HG02973 (cell line): ENCODE measurements around the gene ATRN.
"Not testable (repeated sequence)": the region's sequence is repeated elsewhere in the genome, so short reads cannot be mapped to it uniquely, and the experiment has no call there.

Source experiments
- ATAC-seq: cut with Tn5 transposase; IDR thresholded peaks from one replicate; pipeline ENCODE4 v1.9.1; 2021; ENCODE audit warnings: moderate library complexity; ENCODE audit not compliant: unreplicated experiment

Gene ATRN

DNA sequence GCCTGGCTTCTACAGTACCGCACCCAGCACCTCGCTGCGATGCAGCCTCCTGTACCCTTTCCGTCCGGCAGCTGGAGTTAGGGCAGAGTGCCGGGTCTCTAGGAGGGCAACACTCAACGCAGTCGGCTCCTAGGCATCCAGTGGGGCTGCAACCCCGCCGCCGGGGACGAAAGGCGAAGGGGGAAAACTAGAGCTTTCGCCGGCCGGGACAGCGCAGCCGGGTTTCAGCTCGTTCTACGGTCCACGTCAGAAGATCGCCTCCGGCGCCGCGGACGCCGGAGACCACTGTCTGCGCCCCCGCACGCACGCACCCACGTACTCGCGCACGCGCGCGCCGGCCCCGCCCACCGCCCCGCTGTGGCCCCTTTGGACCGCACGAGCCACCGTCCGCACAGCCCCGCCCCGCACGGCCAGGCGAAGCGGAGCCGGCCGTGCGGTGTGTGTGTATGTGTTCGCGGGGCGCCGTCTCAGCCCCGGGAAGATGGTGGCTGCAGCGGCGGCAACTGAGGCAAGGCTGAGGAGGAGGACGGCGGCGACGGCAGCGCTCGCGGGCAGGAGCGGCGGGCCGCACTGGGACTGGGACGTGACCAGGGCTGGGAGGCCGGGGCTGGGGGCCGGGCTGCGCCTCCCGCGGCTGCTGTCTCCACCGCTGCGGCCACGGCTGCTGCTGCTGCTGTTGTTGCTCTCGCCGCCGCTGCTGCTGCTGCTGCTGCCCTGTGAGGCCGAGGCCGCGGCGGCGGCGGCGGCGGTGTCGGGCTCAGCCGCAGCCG is at the start of gene ATRN:
TSS of gene ATRN (plus strand) at position 392 of the 770 bp plus-strand sequence. CDS start at position 482, 90 bp downstream.
- ATAC-seq, result peak; percentile 76

DNA sequence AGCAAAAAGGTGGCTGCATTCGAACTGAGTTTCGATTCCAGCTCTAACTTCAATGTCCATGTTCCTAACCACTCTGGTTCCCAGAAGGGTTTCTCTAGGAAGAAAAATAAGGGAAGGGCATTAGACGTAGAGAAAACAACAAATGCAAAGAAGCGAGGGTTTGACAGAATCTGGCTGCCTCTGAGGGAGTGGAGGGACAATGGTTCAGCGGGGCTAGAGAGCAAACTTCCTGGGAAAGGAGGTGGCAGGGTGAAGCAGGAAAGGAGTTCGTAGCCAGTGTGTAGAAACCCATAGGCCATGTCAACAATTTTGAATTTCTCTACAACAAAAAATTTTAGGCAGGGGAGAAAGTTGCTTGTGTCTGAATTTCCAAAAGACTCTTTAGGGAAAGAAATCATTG is 48.8 kb upstream of the ATRN start:
- ATAC-seq, result no peak

DNA sequence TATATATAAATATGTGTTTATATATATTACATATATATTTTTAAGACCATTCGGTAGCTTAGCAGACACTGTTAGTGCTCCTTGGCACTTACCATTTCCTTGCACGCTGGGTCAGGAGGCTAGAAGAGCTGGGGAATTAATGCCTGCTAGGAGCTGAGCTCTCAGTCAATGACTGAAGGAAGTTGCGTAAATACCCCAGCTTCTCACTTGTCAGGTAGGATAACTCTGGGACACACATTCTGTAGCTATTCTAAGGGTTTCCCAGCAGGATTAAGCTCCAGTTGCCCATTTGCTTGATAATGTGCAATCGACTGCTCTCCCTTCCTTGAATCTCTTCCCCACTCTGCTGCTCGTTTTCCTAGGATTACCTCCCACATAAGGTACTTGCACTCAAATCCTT is 47.7 kb upstream of the ATRN start:
- no peak for ATAC-seq

DNA sequence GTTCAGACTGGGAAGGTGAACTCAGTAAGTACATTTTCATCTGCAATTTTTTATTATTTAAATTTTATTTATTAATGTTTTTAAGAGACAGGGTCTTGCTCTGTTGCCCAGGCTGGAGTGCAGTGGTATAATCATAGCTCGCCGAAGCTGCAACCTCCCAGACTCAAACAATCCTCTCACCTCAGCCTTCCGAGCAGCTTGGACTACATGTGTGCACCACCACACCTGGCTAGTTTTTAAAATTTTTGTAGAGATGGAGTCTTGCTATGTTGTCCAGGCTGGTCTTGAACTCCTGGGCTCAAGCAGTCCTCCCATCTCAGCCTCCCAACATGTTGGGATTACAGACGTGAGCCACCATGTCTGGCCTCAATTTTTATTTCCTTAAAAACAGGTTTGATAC is 44.1 kb upstream of the ATRN start:
- not testable (repeated sequence) for ATAC-seq

DNA sequence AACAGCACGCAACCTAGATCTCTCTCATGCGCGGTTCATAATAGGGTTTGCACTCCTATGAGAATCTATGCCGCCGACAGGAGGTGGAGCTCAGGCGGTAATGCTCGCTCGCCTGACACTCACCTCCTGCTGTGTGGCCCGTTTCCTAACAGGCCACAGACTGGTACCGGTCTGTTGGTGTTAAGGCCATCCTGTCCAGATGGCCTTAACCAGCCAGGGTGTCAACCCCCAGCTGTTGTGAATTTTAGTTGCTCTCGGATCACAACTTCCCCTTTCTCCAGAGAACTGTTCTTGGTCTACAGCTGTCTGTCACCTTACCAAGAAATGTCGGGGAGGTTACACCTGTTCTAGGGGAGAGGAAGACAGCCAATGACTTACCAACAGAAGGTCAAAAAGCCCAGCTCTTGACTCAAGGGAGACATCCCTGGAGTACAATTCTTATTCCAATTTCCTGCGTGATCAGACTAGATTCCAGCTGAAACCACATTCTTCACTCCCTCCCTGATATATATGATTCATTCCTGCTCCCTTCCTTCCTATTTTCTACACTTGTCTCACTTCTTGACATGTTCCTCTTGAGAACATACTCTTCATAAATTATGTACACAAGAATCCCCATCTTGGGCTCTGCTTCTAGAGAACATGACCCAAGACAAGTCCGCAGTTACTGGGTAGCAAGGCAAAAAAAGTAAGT is 40.3 kb upstream of the ATRN start:
- ATAC-seq, result peak; percentile 87

DNA sequence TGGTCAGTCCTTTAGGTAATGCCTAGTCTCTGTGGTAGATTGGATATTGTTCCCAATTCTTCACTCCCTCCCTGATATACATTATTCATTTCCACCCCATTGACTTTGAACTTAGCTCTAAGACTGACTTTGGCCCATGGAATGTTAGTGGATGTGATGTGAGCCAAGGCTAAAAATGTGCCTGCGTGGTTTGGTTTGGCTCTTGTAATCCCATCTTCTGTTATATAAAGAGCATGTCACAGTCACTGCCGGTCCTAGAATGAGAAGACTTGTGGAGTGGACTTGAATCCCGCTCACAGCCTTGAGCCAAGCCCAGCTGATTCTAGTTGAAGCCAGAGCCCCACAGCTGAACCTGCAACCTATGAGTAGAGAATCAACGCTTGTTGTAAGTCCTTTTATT is 39.7 kb upstream of the ATRN start:
- ATAC-seq, result no peak

DNA sequence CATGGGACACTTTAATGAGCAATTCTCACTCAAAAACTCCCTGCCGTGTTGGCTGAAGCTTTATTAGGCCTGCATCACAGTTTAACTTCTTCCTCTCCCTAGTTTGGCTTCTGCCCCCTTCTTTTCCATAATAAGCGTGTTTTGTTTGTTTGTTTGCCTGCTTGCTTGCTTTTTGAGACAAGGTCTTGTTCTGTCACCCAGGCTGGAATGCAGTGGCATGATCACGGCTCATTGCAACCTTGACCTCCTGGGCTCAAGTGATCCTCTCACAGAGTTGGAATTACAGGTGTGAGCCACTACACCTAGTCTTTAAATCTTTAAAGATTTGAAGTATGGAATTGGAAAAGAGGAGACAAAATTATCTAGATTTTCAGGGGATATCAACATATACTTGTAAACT is 38.0 kb upstream of the ATRN start:
- ATAC-seq, result no peak

DNA sequence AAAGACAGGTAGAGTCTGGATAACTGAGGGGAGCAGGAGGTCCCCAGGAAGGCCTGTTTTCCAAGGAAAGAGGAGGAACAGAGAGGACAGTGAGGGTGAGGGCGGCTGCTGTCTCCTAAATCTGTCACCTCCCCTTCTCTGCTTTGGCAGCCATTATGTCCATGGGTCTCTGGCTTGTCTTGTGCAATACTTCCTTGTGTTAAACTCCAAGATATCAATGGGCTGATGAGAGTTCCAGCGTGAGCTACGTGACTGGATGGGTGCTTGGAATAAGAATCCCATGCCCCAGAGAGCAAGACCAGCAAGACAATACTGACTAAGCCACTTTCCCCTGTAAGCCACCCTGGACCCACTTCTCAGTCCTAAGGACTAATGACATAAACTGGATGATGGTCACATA is 37.1 kb upstream of the ATRN start:
- no peak for ATAC-seq

DNA sequence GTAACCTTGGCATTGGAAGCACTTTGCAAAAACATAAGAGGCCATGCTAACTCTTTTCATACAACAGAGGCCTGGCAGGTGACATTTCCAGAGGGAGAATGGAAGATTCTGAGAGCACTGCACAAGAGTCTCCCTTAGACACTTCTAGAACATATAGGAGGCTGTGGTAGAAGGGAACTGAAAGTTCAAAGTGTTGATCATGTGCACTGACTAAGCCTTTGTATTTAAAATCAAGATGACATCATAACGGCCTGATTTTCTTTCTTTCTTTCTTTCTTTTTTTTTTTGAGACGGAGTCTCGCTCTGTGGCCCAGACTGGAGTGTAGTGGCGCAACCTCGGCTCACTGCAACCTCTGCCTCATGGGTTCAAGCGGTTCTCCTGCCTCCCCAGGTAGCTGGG is 36.6 kb upstream of the ATRN start:
- ATAC-seq, result no peak

DNA sequence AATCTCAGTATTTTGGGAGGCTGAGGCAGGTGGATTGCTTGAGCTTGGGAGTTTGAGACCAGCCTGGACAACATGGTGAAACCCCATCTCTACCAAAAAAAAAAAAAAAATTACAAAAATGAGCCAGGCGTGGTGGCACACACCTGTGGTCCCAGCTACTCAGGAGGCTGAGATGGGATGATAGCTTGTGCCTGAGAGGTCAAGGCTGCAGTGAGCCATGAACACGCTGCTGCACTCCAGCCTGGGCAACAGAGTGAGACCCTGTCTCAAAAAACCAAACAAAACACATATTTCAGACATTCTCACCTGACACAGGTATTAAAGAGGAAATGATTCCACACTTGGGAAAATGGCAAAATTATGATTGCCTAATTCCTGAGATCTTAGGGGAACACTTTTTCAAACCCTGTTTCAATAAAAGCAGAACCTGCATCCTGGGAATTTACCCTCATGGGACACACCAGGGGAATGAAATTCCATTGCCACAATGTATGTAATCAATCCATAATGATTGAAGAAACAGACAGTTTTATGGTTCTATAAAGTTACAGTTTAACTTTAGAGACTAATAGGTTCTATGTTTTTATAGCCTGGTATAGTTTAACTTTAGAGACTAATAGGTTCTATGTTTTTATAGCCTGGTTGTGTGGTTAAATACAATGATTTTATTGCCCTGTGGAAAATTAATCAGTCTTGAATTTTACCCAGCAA is 33.8 kb upstream of the ATRN start:
- ATAC-seq, result no peak

DNA sequence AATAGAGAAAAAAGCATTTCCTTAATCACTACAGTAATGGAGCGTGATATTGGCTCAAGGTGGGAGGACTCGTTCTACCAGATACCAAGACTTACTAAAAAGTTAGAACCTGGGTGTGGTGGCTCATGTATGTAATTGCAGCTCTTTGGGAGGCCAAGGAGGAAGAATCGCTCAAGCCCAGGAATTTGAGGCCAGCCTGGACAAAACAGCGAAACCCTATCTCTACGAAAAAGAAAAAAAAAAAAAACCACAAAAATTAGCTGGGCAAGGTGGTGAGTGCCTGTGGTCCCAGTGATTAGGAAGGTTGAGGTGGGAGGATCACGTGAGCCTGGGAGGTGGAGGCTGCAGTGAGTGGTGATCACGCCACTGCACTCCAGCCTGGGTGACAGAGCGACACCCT is 24.0 kb upstream of the ATRN start:
- ATAC-seq, result no peak

DNA sequence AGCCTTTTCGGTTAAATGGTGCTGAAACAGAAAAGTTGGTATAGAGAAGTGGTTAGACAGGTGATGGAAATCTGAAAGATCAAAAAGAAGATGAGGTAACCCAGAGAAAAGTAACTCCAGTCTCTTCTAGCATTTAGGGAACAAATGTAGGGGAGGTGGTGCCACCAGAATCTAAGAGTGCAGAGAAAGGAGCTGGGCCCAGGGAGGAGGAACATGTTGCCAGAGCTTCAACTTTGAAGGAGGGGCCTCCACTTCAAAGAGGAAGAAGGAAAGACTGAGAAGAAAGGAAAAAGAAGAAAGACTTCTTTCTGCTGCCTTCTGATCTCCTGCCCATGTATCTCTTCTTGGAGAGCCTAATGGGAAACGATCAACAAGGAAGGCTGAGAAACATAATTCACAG is 23.5 kb upstream of the ATRN start:
- ATAC-seq, result no peak

DNA sequence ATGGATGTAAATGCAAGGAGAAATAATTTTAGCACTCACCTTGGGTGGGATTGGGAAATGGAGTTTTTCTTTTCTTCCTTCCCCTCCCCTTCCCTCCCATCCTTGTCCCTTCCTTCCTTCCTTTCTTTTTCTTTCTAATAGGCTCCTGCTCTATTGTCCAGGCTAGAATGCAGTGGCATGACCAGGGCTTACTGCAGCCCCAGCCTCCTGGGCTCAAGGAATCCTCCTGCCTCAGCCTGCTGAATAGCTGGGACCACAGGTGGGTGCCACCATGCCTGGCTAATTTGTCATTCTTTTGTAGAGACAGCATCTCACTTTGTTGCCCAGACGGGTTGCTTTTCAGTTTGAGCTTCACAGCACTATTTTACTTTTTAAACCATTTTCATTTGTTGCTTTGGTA is 21.5 kb upstream of the ATRN start:
- ATAC-seq, result no peak

DNA sequence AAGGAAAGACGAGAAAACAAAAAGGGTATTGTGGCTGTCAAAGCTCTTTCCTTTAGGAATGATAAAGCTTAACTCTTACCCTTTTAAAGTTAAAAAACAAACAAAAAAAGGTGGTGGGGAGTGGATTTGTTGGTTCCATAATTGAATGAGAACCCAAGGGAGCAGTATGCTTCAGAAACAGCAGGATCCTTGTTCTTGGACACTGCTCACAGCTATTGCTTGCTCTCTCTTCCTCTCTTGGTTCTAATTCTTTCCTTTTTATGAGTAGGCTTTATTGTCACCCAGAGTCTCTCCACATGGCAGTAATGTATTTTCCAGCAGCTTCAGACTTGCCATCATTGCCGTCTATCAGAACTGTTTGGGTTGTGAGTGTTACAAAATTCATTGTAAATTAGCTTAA is 18.7 kb upstream of the ATRN start:
- no peak for ATAC-seq

DNA sequence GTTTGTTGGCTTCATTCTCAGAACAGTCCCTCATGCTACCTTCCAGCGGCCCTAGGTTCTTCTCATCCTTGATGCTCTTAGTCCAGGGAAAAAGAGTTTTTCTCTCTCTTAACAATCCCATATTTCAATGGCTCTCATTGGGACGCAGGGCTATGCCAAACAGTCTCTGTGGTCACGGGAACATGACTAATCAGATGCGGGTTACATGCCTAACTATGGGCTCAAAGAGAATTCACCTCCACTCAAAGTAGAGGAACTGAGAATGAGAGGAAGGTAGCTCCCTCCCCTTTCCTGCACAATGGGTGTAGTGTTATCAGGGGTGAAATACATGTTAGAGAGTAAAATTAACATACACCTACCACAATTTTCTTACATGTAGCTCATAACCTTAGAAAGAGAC is 18.1 kb upstream of the ATRN start:
- ATAC-seq, result no peak

DNA sequence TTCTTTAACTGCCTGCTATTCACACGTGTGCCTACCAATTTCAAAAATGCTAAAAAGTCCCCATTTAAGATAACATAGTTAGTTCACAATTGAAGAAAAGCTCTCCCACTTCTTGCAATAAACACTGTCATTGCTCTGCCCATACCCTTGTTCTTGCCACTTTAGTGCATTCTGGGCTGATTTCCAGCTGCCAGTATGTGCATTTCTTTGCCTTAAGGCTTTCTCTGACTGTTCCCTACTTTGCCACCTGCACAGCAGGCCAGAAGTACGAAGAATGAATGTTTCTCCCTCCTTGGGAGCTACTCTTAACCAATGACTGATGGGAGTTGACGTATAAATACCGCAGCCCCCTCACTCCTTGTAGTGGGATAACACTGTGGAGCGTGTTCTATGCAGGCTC is 16.0 kb upstream of the ATRN start:
- ATAC-seq, result no peak

DNA sequence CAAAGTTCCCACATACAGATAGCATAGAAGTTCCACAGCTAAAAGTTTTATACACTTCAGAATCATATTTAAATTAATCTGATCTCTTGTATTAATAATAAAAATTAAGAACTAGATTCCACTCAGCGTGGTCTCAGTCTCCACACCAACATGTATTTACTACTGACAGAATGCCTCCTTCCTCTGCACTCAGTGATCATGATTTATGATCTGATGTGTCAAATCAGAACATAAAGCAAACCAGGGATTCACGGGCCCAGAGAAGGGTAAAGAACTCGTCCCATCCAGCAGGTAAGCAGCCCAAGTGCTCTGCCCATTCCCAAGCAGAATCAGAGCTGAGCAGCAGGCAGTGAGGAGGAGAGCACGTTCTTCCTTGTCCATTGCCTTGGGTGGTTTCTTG is 14.2 kb upstream of the ATRN start:
- no peak for ATAC-seq

DNA sequence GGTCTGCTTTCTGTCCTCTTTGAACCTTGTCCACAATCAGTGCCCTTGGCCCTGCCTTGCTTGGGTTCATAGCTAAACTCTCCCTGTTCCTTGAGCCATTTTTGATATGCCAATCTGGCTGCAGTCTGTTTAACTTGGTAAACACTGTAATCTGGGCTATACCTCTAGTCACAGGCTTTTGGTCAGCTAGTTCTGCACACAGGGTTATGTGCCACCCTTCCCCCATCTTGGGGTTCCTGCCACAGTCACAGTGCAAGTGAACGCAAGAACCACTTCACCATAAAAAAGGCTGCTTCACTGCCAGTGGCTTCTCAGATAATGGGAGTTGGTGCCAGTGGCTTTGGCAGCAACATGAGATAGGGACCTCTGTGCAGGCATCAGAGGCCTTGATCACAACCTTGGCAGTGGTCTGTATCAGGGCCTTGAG is 10.9 kb upstream of the ATRN start:
- ATAC-seq, result no peak

DNA sequence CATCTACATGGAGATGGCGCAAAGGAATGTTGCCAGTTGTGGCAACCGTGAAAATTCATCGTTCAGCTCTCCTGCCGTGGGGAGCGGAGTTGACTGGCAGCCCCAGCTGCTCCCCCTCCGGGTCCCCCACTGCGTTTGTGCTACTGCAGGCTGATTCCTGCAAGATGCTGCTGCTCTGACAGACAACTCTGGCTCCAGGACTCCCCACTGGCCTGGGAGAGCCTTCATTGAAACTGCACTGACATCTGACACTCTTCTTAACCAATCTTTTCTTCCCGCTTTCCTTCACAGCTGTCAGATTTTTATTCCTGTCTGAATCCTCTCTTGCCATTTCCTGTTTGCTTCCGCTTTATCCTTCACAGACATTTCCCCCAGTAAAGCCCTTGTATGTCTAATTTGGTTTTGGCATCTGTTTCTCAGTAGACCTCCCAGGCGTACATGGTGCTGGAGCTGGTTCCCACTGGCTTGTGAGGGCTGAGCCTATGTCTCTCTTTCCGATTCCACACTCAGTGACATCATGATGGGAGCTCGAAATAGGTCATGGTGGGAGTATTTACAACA is 9.5 kb upstream of the ATRN start:
- no peak for ATAC-seq

DNA sequence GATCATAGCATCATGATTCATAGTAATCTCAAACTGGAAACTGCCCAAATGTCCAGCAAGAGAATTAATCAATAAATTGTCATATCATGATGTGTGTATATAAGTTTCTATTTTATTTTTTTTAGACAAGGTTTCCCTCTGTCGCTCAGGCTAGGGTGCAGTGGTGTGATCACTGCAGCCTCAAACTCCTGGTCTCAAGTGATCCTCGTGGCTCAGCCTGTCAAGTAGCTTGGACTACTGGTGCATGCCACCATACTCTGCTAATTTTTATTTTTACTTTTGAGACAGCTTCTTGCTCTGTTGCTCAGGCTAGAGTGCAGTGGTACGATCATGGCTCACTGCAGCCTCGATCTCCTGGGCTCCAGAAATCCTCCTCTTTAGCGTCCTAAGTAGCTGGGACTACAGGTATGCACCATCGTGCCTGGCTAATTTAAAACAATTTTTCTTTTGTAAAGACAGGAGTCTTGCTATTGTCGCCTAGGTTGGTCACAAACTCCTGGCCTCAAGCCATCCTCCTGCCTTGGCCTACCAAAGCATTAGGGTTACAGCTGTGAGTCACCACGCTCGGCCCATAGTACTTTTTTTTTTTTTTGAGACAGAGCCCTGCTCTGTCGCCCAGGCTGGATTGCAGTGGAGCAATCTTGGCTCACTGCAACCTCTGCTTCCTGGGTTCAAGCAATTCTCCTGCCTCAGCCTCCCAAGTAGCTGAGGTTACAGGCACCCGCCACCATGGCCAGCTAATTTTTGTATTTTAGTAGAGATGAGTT is 8.7 kb upstream of the ATRN start:
- ATAC-seq, result no peak

DNA sequence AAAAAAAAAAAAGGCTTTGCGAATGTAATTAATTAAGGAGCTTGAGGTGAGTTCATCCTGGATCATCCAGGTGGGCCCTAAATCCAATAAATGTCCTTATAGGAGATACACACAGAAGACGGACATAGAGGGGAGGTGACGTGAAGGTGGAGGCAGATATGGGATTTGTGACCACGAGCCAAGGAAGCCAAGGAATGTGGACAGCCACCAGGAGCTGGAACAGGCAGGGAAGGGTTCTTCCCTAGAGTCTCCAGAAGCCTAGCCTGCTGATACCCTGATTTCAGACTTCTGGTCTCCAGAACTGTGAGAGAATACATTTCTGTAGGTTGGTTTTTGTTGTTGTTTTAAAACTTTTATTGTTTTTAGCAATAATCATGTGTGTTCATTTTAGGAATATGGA is 6.7 kb upstream of the ATRN start:
- no peak for ATAC-seq
